Fibroblast of the aortic adventitia (primary cell): ENCODE measurements around the gene CIC. TPM values are rescaled to one million over a fixed set of nuclear protein-coding genes. Genes with fewer than 3 reads are reported as not detected.

ENCODE experiments used
- DNase-seq: peaks from one replicate; pipeline ENCODE4 v3.0.0-alpha.2; 2010; ENCODE audit warnings: low read depth
- H3K4me3 ChIP-seq: 2 replicates; pipeline ENCODE4 v1.5.1; 2011; ENCODE audit warnings: low read depth, mild to moderate bottlenecking, control low read depth, low read length, moderate library complexity
- total RNA-seq: library from RNA; depleted of rRNA; stranded (reverse); fragments of >200 nt; gene quantifications from 2 replicates; pipeline ENCODE4 v1.2.3, GENCODE V29; 2012; ENCODE audit warnings: low replicate concordance
- TF ChIP-seq, protein P1 (sequence below): IDR thresholded peaks from 2 replicates; pipeline ENCODE4 v1.5.1; 2011; ENCODE audit warnings: mild to moderate bottlenecking, low read length, control low read depth, inconsistent platforms; ENCODE audit not compliant: insufficient read depth

Gene CIC
- total RNA-seq, 1 donor, result 35.3 TPM

DNA sequence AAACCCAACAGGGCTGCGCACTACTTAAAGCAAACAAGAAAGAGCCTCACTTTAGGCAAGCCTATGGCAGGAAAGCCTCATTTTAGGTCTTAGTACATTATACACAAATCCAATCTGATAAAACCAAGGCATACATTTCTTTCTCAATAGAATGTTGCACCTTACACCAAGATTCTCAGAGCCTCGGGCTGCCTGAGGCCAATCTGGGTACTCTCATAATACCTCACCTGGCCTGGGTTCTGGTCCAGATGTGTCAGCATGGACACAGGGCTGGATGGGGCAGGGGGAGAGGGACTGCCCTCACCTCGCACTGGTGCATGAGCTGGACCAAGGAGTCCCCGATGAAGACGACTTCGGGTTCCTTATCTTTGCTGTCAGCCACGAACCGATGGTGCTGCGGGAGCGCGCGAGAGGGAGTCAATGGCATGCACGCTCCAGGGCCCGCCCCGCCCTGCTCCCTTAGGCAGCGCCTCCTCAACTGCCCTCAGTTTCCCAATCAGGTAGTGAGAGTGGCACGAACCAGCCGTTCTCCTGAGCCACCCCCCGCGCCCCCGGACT, 32.7 kb downstream of the CIC start, which contains the start of gene PRR19:
PRR19 (plus strand) TSS at position 487 of the 558 bp plus-strand sequence. CDS start 7,453 bp downstream, outside the sequence.
- TF ChIP-seq, protein P1, sequence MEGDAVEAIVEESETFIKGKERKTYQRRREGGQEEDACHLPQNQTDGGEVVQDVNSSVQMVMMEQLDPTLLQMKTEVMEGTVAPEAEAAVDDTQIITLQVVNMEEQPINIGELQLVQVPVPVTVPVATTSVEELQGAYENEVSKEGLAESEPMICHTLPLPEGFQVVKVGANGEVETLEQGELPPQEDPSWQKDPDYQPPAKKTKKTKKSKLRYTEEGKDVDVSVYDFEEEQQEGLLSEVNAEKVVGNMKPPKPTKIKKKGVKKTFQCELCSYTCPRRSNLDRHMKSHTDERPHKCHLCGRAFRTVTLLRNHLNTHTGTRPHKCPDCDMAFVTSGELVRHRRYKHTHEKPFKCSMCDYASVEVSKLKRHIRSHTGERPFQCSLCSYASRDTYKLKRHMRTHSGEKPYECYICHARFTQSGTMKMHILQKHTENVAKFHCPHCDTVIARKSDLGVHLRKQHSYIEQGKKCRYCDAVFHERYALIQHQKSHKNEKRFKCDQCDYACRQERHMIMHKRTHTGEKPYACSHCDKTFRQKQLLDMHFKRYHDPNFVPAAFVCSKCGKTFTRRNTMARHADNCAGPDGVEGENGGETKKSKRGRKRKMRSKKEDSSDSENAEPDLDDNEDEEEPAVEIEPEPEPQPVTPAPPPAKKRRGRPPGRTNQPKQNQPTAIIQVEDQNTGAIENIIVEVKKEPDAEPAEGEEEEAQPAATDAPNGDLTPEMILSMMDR, result no peak
- H3K4me3 ChIP-seq, result peak within 1 kb of the TSS; percentile 77
- no peak for DNase-seq

DNA sequence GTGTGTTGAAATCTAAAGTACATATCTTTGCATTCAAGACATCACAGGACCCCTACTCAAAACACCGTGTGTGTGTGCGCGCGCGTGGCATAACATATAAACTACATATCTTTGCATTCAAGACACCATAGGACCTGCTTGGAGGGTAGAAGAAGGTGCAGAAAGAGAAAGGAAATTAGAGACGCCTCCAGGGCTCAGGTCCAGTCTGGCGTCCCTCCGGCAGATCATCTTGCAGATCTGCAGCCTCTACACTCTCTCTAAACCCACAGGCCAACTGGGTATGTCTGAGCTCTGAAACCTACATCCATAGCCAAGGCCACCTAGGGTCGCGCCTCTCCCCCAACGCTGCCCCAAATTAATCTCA, 34.0 kb downstream of the CIC start:
- TF ChIP-seq, protein P1, result no peak
- no peak for DNase-seq
- H3K4me3 ChIP-seq, result peak overlapping the region; percentile 77

DNA sequence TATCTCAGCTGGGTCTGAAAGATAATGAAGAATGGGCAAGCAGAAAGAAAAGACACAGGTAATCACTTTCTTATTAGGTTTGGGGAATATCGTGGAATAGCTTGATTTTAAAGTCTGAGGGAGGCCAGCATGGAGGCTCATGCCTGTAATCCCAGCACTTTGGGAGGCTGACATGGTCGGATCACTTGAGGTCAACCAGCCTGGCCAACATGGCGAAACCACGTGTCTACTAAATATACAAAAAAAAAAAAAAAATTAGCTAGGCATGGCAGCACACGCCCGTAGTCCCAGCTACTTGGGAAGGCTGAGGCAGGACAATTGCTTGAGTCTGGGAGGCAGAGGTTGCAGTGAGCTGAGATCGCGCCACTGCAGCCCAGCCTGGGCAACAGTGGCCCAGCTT, 34.8 kb downstream of the CIC start:
- DNase-seq, result no peak
- H3K4me3 ChIP-seq, result no peak overlapping the region
- TF ChIP-seq, protein P1, result no peak

DNA sequence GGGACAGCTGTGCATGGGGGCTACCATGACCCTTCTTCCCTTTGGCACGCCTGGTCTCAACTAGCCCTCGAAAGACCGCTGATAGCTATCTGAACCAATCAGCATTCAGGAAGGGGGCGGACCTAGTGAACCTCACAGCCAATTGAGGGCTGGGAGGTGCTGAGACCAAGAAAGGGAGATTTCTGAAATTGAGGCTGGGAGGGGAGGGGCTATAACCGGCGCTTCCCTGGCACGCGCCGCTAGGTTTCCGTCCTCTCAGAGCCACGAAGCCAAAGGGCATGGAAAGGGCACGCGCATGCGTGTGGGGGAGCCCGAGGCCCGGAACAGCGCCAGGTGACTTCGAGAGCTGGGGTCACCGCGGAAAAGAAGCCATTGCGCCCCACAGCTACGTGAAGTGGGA, 37.6 kb downstream of the CIC start:
- TF ChIP-seq, protein P1, result no peak
- DNase-seq, result no peak
- H3K4me3 ChIP-seq, result no peak overlapping the region

DNA sequence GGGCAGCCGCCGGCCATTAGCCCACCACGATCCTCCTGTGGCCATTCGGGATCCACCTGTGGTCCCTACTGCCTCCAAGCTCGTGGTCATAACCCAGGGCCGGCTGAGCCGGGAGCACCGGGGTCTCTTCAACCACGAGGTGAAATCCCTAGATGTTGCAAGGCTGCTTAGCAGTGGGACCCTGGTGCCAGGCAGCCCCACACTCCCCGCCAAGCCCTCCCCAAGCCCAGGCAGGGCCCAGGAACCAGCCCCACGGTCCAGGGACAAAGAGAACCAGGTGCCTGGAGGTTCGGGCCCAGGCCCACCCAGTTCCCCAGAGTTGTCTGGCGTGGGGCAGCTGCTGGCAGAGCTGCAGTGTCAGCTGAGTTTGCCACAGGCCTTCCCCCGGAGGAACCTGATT, 40.6 kb downstream of the CIC start:
- TF ChIP-seq, protein P1, result no peak

DNA sequence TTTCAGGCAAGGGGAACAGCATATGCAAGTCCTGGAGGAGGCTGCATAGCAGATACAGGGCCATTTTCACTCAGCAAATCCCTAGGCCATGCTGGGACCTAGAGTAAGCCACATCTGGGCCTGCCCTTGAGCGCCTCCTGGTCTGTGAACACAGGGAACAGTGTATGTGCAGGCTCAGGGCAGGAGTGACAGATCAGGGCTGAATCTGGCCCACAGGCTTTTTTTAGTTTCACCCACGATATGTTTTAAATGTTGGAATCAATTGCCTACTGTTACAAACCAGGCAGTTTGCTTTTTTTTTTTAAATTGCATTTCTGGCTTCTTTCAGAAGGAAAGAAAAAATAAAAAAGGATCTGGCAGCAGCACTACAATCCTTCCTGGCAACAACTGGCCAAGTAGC, 42.6 kb downstream of the CIC start:
- TF ChIP-seq, protein P1, result no peak
- no peak overlapping the region for H3K4me3 ChIP-seq
- no peak for DNase-seq

More for the DNA sequence above, 40.6 kb downstream of the CIC start:
- no peak for DNase-seq
- no peak overlapping the region for H3K4me3 ChIP-seq

DNA sequence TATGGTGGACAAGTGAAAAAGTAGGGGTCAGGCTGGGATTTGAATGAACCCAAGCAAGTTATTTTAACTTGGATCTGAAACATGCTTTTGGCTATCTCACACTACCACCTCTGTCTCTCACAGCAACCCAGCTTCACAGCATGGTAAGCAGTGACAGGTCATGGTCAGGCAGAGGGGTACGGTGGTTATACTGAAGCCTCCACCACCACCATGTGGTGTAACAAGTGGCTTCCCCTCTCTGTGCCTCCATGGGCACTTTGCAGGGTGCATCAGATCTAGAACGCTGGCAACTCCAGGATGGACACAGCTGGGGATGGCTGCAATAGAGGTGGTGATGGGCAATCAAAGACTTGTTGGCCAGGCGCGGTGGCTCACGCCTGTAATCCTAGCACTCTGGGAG, 43.3 kb downstream of the CIC start:
- H3K4me3 ChIP-seq, result no peak overlapping the region
- DNase-seq, result no peak
- TF ChIP-seq, protein P1, result no peak
